Measurements from ENCODE around the gene GARRE1.
A peak's percentile ranks its signal among the peaks of the same experiment; 100 is the strongest.
"Not testable (repeated sequence)": the region's sequence is repeated elsewhere in the genome, so short reads cannot be mapped to it uniquely, and the experiment has no call there.

GARRE1 gene

GRCh38 chr19:34237283-34237682 is 17.1 kb upstream of the GARRE1 start:
- ChIA-PET POLR2A (interaction anchor here (0.9 kb wide), 1 partner anchor 242 kb away, joined by 3 read pairs; no protein-coding TSS in a partner anchor), CTCF (no interaction called here)
- no peak for TF ChIP-seq CTCF (IDR thresholded peaks at IDR 0.05; ENCODE audit: control extremely low read depth, extremely low read depth, low read depth, missing control alignments)
- DNase-seq (ENCODE audit: extremely low spot score): no peak

GRCh38 chr19:34237939-34238338 is 16.4 kb upstream of the GARRE1 start:
- CTCF ChIA-PET: interaction anchor here (1.0 kb wide), 1 partner anchor 12 kb away, joined by 5 read pairs; no protein-coding TSS in a partner anchor
- TF ChIP-seq CTCF (IDR thresholded peaks at IDR 0.05; ENCODE audit: control extremely low read depth, extremely low read depth, low read depth, missing control alignments): no peak
- POLR2A ChIA-PET: no interaction called here
- DNase-seq (ENCODE audit: extremely low spot score): no peak

- CTCF ChIA-PET: interaction anchor here (0.9 to 1.5 kb wide), 3 partner anchors 9 to 20 kb away, joined by 3 read pairs; no protein-coding TSS in a partner anchor
- TF ChIP-seq CTCF (IDR thresholded peaks at IDR 0.05; ENCODE audit: control extremely low read depth, extremely low read depth, low read depth, missing control alignments): peak; percentile 15
- POLR2A ChIA-PET: interaction anchor here (0.7 kb wide), 1 partner anchor 82 kb away, joined by 6 read pairs; no protein-coding TSS in a partner anchor
- DNase-seq (ENCODE audit: extremely low spot score): no peak
Measured at GRCh38 chr19:34241513-34242337, 12.6 kb upstream of the GARRE1 start.

GRCh38 chr19:34243138-34243875 is 11.0 kb upstream of the GARRE1 start:
- CTCF ChIA-PET, POLR2A ChIA-PET: not testable (repeated sequence)
- peak; percentile 61 for DNase-seq (ENCODE audit: extremely low spot score)

- POLR2A ChIA-PET: interaction anchor here (0.6 kb wide), 1 partner anchor 29 kb away, joined by 3 read pairs; no protein-coding TSS in a partner anchor
Measured at GRCh38 chr19:34243876-34244578, 10.3 kb upstream of the GARRE1 start.

More at GRCh38 chr19:34243876-34244578, 10.3 kb upstream of the GARRE1 start:
- TF ChIP-seq CTCF (IDR thresholded peaks at IDR 0.05; ENCODE audit: control extremely low read depth, extremely low read depth, low read depth, missing control alignments): no peak
- CTCF ChIA-PET: interaction anchor here (1.0 to 1.4 kb wide), 2 partner anchors 22 to 25 kb away, joined by 3 read pairs; no protein-coding TSS in a partner anchor
- no peak for DNase-seq (ENCODE audit: extremely low spot score)
